Pulmonary artery endothelial cell (primary cell): ENCODE measurements around the gene KAZN. TPM values are rescaled to one million over a fixed set of nuclear protein-coding genes. Genes with fewer than 3 reads are reported as not detected.

Experiments used
- DNase-seq: peaks from one replicate; pipeline ENCODE4 v3.0.0-alpha.2; 2011; ENCODE audit warnings: low read depth, low spot score
- total RNA-seq: library from RNA; depleted of rRNA; stranded (reverse); fragments of >200 nt; gene quantifications from 2 replicates; pipeline ENCODE4 v1.2.3, GENCODE V29; 2014

The KAZN gene
- total RNA-seq, 1 donor from 2014 or later = 0.73 TPM

DNA sequence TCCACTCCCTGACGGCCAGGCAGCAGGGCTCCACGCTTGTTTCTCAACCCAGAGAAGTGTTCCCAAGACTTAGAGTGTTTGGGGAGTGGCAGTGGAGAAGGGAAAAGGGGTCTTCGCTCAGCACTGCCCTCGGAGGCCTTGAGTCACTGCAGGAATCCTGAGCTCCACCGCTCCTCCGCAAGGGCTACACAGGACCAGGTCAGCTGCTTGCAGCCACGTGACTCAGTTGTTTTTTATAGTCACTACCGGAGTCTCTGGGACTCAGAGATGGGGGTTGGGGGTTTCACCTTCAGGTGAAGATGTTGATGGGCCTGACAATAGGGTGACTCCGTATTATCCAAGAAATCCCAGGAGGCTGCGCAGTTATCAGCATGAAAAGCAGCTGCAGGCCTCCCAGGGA lies 478.9 kb downstream of the KAZN start:
- no peak for DNase-seq

DNA sequence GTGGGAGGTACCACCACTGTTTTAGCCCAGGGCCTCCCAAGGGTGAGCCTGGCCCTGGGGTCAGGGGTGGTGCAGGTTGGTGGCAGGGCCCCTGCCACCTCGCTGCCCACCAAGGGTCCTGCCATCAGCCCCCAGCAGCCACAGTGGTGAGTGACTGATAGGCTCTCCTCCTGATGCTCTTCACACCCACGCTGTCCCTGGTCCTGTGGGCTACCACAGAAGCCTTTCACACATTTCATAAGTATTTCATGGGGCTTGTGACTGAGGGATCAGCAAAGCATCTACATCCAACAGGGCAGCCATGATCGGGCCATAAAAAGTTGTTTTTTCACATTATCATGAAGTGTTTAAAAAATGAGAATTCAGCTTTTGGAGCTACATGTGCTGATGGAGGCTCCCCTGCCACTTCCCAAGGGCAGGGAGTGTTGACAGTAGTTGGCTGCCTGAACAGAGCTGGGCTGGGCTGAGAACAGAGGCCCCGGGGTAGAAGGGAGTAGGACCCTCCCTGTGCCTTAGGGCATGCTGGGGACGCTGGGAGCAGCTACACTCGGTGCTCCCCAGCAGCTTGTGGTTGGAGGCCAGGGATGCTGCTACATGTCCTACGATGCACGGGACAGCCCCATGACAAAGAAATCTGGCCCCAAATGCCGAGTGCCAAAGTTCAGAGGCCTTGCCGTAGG lies 482.0 kb downstream of the KAZN start:
- no peak for DNase-seq

DNA sequence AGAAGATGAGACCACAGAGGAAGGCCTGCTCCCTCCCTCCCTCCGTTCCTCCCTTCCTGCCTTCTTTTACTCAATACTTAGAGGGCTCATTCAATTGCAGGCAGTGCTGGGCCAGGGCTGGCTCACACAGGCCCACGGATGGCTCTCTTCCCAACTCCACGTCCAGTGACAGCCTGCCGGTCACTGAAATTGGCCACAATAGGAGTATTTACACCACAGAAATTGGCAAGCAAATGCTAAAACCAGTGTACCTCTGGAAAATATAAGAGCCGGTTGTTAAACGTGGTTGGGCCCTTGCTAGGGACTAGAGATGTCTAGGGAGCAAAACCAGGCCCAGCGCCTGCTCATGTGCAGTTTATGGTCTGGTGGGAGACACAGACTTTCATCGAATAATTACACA lies 482.6 kb downstream of the KAZN start:
- no peak for DNase-seq

DNA sequence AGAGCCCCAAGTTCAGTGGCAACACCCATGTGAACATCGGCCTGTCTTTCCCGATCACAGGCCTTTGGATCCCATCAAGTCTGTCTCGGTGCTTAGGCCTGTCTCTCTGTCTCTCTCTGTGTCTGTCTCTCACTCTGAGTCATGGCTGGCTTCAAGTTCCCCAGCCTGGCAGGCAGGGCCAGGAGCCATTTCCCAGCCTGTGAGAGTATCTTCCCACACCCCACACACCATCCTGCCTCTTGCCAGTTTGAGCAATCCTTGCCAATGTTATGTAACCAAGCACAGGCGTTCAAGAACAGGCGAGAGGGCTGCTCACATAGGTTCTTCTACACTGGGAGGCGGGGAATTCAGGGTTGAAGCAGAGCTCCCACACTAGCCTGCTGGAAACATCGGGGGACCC lies 485.1 kb downstream of the KAZN start:
- DNase-seq = no peak

DNA sequence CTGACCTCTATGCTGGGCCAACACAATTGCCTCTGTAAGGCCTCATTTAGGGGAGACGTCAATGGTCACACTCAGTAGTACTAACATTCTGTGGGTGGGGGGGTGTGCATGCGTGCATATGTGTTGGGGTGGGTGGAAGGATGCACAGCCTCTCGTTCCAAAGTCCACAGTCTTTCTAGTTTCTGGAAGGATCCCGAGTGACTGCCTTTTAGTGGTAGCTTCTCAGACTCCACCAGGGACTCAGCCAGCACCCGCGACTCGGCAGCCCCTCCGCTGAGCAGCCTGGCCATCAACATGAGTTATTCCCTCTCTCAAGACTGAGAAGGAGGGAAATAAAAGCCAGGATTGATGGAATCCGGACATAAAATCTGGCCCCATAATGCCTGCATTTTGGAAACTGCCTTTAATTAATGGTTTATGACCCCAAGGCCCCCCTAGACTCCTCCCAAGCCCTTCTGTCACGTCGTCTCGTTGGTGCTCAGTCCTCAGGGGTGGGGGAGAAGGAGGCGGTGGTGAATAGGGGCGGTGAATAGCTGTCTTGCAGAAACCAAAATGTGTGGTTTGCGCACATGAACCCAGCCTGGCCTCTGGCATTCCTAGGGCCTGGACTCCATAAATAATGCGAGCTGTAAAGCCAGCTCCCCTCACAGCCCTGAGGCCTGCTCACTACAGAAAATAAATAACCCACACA lies 489.9 kb downstream of the KAZN start:
- no peak for DNase-seq

DNA sequence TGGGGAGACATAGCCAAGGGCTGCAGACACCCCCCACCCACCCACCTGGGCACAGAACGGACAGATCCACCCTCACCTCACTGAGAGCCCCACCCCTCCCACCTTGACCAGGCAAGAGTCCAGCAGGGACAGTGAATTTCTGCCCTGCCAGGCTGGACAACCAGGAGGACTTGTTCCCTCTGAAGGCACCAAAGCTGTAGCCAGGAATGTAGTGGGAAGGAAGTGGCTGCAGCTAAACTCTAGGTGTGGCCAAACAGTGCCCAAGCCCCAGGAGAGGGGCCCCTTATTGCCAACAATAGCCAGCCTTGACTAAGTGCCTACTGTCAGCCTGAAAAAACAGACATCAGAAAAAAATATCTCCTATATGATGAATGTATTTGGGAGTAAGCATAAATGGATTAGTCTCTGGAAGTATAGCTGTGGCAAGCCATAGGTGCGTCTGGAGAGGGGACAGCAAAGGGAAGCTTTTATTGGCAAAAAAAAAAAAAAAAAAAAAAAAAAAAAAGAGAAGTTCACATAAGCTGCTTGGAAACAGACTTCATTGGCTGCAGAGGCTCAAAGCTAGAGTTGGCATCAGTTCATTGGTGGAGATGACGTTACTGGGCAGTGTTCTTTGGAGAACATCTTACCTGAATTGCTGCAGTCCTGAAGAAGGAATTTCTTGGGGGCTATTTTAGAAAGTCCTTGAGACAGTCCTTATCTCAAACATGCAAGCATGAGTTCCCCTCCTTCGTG lies 490.9 kb downstream of the KAZN start:
- no peak for DNase-seq

DNA sequence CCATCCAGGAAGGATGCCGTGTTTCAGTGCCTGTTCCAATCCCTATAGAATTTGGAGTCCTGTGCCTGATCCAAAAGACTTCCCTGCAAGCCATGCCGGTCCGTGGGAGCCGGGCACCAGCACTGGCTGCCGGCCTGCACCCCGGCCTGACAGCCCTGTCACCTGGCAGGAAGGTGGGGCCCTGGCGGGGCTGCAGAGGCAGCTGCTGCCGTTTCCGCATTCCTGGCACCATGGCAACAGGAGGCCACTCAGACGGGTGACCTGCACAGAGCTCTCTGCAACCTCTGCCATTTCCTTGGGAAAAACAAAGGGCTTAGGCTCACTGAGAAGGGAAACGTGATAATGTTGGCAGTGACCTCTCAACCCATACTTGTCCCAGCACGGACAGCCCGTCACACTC lies 491.9 kb downstream of the KAZN start:
- DNase-seq = no peak

DNA sequence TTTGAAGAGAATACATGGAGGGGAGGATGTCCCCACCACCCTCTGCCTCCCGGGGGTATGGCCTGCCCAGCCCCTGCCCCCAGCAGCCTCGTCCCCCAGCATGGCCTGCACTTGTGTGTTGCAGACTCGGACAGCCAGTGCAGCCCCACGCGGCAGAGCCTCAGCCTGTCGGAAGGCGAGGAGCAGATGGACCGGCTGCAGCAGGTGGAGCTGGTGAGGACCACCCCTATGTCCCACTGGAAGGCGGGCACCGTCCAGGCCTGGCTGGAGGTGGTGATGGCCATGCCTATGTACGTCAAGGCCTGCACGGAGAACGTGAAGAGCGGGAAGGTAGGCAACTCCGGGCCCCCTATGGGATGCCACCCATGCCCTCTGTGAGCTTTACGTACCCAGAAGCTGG lies 495.6 kb downstream of the KAZN start:
- no peak for DNase-seq

DNA sequence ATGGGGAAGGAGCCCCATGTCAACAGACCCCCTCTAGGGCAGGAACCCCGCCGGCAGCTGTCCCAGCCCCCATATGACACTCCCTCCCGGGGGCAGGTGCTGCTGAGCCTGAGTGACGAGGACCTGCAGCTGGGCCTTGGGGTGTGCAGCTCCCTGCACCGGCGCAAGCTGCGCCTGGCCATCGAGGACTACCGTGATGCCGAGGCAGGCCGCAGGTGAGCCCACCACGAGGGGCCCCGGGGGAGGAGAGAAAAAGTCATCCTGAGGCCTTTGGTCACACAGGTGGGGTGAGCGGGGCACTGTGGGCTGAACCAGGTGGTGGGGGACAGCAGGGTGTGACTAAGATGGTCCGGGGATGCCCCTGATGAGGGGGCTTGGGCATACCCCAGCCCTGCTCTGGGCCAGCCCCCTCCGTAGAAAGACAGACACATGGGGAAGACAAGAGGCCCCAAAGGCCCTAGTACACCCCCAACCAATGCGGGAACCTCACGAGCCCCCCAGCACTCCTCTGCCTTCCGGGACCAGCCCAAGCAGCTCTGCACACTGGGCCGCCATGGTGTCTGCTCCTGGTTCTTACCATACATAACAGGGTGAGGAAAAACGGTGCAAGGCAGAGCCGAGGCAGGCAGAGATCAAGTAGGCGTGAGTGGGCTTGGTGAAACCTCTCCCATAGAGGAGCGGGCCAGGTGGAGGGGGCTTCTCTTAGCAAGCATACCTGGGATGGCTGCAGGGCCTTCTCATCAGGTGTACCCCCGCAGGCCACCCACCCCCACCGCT lies 496.4 kb downstream of the KAZN start:
- no peak for DNase-seq

DNA sequence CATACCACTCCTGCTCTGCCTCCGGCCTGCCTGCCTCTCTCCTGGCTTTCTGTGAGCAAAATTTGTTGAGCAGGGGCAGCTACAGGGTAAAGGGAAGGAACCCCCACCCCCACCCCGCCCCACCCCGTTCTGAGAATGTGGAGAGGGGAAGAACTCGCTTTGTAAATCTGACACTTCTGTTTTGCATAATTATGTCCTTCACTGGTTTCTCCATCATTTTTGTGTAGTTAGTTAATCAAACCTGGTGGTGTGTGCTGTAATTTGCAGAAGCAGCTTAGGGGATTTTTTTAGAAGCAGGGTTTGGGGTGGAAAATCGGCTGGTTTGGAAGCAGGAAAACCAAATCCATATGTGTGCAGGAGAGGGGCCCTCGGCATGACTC lies 497.0 kb downstream of the KAZN start:
- DNase-seq = no peak

DNA sequence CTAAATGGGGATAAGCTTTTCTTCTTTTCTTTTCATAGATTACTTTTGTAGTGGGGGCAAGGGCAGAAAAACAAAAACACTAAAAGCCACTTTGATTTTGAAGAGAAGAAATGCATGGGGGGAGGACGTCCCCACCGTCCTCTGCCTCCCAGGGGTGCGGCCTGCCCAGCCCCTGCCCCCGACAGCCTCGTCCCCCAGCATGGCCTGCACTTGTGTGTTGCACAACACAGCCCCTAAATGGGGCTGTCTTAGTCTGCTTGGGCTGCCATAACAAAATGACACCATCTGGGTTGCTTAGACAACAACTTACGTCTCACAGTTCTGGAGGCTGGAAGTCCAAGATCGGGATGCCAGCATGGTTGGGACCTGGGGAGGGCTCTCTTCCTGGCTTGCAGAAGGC lies 497.8 kb downstream of the KAZN start:
- DNase-seq = no peak

DNA sequence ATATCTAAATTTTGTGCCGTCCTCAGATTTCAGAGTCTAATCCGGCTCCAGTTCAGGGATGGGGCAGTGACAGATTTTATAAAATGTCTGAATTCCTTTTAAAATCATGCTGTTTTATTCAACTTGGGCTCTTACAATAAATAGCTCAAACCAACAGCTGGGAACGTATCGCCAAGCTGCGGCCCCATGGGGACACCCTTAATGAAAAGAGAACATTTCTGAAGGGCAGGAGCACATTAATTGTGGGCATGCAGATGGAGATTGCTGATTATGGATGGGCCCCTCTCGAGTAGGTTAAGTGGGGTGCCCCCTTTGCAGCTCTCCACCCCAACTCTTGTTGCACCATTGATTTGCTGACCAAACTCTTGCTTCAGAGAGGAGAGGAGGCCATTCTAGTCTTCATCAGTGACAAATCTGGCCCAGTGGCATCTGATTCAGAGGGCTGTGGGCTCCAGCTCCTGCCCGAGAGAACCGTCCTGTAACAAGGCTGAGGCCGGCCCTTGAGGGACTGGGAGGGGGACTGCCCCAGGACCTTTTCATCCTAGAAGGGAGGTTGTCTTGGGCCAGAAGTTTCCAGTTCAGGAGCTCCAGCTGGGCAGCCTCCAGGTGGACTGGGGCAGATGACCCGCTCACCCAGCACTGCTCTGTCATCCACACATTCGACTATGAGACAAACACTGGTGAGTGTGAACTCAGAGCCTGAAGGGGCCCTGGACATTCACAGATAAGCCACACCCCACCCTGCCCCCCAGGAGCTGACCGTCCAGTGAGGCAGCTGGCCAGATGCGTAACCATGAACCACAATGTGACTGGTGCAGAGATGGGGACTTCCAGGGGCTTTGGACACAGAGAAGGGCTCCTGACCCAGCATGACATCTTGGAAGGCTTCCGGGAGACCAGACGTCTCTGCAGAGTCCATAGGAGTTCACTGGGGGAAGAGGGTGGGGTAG lies 500.0 kb downstream of the KAZN start:
- no peak for DNase-seq

DNA sequence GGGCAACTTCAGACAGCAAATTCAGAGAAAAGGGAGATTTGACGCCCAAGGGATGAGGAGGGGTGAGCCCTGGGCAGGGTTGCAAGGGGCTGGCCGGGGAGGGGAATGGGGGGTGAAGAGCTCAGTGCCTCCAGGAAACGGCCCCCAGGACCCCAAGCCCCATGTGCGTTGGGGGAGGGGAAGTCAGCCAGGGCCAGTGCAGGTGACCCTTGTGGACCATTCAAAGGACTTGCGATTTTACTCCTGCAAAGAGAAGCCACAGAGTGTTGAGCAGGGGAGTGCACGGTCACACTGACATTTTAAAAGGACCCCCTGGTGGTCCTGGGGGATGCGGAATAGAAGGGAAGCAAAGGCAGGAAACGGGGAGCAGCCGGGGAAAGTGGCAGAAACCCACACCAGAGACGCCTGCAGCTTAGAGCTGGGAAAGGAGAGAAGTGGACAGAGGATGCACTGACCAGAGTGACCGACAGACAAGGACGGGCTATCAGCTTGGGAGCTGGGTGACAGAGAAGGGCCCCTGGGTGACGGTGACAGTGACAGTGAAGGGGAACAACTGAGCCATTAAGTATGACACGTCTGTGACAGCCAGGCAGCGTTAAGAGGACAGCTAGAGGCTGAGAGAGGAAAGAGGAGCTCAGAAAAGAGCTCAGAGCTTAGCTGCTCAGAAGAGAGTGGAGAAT lies 501.1 kb downstream of the KAZN start:
- no peak for DNase-seq

DNA sequence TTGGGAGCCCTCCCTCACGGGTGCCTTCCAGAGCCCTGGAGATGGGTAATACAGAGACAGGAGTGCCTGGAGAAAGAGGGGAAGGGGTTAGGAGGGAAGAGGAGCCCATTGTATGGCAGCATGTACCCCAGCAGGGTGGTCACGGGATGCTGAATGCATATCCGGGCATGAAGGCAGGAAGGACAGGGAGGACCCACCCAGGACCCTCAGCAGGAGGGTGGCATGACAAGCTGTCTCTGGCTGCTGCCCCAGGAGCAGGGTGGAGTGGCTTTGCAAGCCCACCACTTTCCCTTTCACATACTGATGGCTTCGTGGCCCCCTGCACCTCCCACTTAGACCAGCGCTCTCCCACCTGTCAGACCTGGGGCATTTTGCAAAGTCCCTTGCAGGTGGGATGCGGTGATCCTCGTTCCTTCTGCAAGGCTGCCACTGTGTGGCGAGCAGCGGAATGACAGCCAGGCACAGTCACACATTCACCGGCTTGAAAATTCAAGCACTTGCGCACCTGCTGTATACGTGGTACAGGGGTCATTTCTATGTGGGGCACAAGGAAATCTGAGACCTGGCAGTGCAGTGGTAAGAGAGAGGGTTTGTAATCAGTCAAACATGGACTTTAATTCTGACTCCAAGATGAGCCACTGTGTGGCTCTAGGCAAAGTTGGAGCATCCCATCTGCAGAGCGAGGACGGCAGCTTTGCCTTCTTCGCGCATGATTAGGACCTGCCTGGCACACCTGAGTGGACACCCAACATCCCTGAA lies 501.8 kb downstream of the KAZN start:
- DNase-seq = no peak

DNA sequence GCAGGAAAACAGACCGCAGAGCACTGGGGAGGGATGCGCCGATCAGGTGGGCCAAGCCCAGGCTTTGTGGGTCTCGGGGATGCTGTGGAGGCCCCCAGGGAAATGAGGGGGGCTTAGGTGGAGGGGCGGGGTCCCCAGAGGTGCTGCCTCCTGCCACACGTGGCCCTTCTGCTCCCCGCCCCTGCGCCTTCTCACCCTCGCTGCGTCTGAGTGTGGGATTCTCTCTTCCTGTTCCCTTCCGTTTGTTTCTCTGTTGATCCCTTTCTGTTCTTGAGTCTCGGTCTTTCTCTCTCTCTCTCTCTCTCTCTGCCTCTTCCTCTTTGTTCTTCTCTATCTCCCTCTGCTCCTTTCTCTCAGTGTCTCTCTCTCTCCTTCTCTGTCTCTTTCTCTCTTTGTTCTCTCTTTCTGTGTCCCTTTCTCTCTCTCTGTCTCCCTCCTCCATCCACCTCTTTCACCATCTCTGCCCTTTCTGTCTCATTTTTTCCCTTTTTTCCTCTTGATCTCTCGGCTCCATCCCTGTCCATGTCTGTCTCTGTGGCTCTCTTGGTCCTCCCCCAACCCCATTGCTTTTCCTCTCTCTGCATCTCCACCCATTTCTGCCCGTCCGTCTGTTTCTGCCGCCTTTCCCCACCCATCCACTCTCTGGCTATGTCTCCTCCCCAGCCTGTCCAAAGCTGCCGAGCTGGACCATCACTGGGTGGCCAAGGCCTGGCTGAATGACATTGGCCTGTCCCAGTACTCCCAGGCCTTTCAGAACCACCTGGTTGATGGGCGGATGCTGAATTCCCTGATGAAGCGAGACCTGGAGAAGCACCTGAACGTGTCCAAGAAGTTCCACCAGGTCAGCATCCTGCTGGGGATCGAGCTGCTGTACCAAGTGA lies 502.6 kb downstream of the KAZN start:
- no peak for DNase-seq

DNA sequence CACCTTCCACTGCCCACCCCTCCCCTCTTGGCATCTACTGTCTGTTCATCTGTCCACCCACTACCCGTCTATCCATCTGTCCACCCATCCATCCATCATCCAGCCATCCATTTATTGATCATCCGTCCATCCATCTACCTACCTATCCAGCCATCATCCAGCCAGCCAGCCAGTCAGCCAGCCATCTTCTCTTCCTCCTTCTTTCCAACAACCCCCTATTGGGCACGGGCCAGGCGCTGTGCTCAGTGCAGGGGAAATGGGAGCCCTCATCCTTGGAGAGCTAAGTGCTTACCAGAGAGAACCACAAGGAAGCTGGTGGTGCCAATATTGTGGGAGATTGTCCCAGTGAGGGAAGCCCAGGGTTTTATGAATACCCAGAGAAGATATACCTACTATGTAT lies 503.3 kb downstream of the KAZN start:
- DNase-seq = no peak

DNA sequence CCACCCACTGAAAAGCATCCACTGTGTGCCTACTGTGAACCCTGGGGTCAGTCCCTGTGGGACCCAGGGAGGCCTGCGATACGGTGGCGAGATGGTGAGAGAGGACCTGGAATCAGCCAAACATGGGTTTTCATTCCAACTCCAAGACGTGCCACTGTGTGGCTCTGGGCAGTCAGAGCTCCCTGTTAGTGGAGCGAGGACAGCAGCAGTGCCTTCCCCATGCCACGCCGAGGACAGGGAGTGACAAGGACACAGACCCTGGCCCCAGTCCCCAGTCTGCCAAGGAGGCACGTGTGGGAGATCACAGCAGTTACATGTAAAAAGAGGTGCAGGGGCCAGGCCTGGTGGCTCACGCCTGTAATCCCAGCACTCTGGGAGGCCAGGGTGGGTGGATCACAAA lies 504.2 kb downstream of the KAZN start:
- DNase-seq = no peak

DNA sequence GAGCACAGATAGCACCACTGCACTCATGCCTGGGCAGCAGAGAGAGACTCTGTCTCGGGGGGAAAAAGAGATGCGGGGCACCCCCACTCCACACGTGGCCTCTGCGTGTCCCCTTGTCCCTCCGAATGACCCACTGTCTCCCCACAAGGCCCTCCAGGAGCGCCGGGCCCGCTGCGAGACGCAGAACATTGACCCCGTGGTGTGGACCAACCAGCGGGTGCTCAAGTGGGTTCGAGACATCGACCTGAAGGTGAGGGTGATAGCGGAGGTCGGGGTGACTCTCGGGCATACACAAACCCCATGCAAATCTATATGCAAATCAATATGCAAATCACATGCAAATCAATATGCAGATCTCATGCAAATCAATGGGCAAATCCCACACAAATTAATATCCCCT lies 504.7 kb downstream of the KAZN start:
- no peak for DNase-seq

DNA sequence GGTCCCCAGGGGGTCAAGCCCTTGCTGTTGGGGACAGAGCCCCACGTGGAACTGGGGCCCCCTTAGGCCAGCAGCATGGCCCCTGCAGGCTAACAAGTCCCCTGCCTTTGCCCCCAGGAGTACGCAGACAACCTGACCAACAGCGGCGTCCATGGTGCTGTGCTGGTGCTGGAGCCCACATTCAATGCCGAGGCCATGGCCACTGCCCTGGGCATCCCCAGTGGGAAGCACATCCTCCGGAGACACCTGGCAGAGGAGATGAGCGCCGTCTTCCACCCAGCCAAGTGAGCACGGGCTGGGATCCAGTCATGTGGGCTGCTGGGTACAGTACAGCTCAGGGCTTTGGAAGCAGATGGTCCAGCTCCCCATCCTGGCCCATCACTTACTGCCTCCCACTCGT lies 505.4 kb downstream of the KAZN start:
- no peak for DNase-seq
